Activated naive CD4-positive, alpha-beta T cell treated with anti-CD3 and anti-CD28 coated beads, Interleukin-2, amount 50 U/mL, for 72 hours (primary cell): ENCODE measurements around the gene RIT1. TPM values are rescaled to one million over a fixed set of nuclear protein-coding genes. Genes with fewer than 3 reads are reported as not detected.

Experiments
- ATAC-seq, 2 donors: fragments of 150-1000 bp; cut with Tn5 transposase; 2 replicates each; pipeline ENCODE4 v1.10.0; 2021; ENCODE audit warnings: mild to moderate bottlenecking in 2 of 2, moderate library complexity in 2 of 2
- DNase-seq, 2 donors: peaks; one replicate each; pipeline ENCODE4 v3.0.0; 2021 to 2022; ENCODE audit warnings: low spot score in 2 of 2
- H3K27ac Mint-ChIP-seq, 2 donors: one replicate each; pipeline ENCODE4 v1.8.0; 2022; ENCODE audit warnings: mild to moderate bottlenecking in 2 of 2, mixed read lengths in 2 of 2
- H3K36me3 Mint-ChIP-seq, 2 donors: one replicate each; pipeline ENCODE4 v1.8.0; 2022; ENCODE audit warnings: mixed read lengths in 2 of 2
- H3K9me3 Mint-ChIP-seq, 2 donors: one replicate each; pipeline ENCODE4 v1.8.0; 2022; ENCODE audit warnings: mixed read lengths in 2 of 2
- total RNA-seq, 2 donors: library from RNA; stranded (reverse); gene quantifications; one replicate each; pipeline ENCODE4 v1.2.3, GENCODE V29; 2022

RIT1 gene
- total RNA-seq, 2 donors from 2014 or later = 33.1 to 49.2 TPM

GRCh38 chr1:155856257-155856974 lies 54.7 kb downstream of the RIT1 start:
- no peak for DNase-seq
- ATAC-seq = no peak
- Mint-ChIP-seq H3K36me3 (peaks cover 19 to 35% of the 10 kb centered on the region in 2 donors), H3K27ac (peak overlapping the region; percentile 92 to 99), H3K9me3 (no peaks in the 10 kb centered on the region)

- H3K27ac Mint-ChIP-seq = peak overlapping the region in 1 of 2 donors; percentile 26
- DNase-seq = no peak
- peaks cover 25 to 48% of the 10 kb centered on the region in 2 donors for H3K36me3 Mint-ChIP-seq
- no peaks in the 10 kb centered on the region for H3K9me3 Mint-ChIP-seq
- no peak for ATAC-seq
Observed at GRCh38 chr1:155850345-155850744, 60.8 kb downstream of the RIT1 start.

GRCh38 chr1:155847823-155848529 lies 63.2 kb downstream of the RIT1 start:
- peak; percentile 36 to 94 for ATAC-seq
- peaks cover 25 to 63% of the 10 kb centered on the region in 2 donors for H3K36me3 Mint-ChIP-seq
- no peaks in the 10 kb centered on the region for H3K9me3 Mint-ChIP-seq
- DNase-seq = no peak
- H3K27ac Mint-ChIP-seq = peak overlapping the region; percentile 2 to 50

Other genes with a start within 250 kb of the RIT1 start
- gene YY1AP1, start 222.6 kb downstream of the RIT1 start, total RNA-seq = 10 to 100 TPM; 80.2 to 90.3 TPM
- 100 to 1,000 TPM; 128 to 172 TPM for gene DAP3, start 222.3 kb downstream of the RIT1 start, total RNA-seq
- gene GON4L, start 54.1 kb downstream of the RIT1 start, total RNA-seq = 10 to 100 TPM; 63.7 to 80.4 TPM
- gene SYT11, start 51.8 kb downstream of the RIT1 start, total RNA-seq = 10 to 100 TPM; 20.9 to 21.5 TPM
- gene KHDC4, start 23.1 kb upstream of the RIT1 start, total RNA-seq = 100 to 1,000 TPM in 1 of 2 donors, 10 to 100 TPM in 1; 81.2 to 100 TPM
- not detected for gene RXFP4, start 30.3 kb upstream of the RIT1 start, total RNA-seq
- gene ARHGEF2, start 67.2 kb upstream of the RIT1 start, total RNA-seq = 100 to 1,000 TPM; 131 to 238 TPM
- gene SSR2, start 109.6 kb upstream of the RIT1 start, total RNA-seq = 100 to 1,000 TPM; 178 TPM
- gene UBQLN4, start 142.4 kb upstream of the RIT1 start, total RNA-seq = 10 to 100 TPM; 31.3 to 32.2 TPM
- gene LAMTOR2, start 143.4 kb upstream of the RIT1 start, total RNA-seq = 10 to 100 TPM; 36.0 to 51.7 TPM
- gene RAB25, start 149.8 kb upstream of the RIT1 start, total RNA-seq = under 1 TPM; 0.36 to 0.89 TPM
- gene MEX3A, start 171.1 kb upstream of the RIT1 start, total RNA-seq = under 1 TPM; 0.16 to 0.49 TPM
- gene LMNA, start 203.4 kb upstream of the RIT1 start, total RNA-seq = 100 to 1,000 TPM; 116 to 147 TPM
- 10 to 100 TPM; 10.5 to 36.2 TPM for gene SEMA4A, start 242.2 kb upstream of the RIT1 start, total RNA-seq